Caco-2 (cell line): Measurements from ENCODE around the gene TMEM45B. TPM values are rescaled to one million over a fixed set of nuclear protein-coding genes. Genes with fewer than 3 reads are reported as not detected.
"Not testable (repeated sequence)": the region's sequence is repeated elsewhere in the genome, so short reads cannot be mapped to it uniquely, and the experiment has no call there.

Experiments
- BruUV-seq: library from RNA; stranded (reverse); fragments of 400-500 nt; replicated peaks from 2 replicates; lab custom pipeline; 2021; lab: Mats Ljungman, UMichigan
- CTCF ChIA-PET: fragments of 300-600 bp; sonication (Branson Sonifier 250); formaldehyde crosslinking; loops from one replicate; lab custom pipeline; 2022; ENCODE audit warnings: antibody characterized with exemption; lab: Charles Lee
- POLR2A ChIA-PET: fragments of 300-600 bp; sonication (Branson Sonifier 250); formaldehyde crosslinking; loops from one replicate; lab custom pipeline; 2022; ENCODE audit warnings: antibody characterized with exemption; lab: Charles Lee
- DNase-seq, 2 experiments: peaks; one replicate each; pipeline versions ENCODE4 v3.0.0 to v3.0.0-alpha.2; 2020 to 2022
- H3K27me3 ChIP-seq: replicated peaks from 2 replicates; pipeline ENCODE4 v1.6.0; 2011; ENCODE audit warnings: low read length; ENCODE audit not compliant: control insufficient read depth, insufficient read depth
- H3K36me3 ChIP-seq: 2 replicates; pipeline ENCODE4 v1.5.1; 2011; ENCODE audit warnings: low read length; ENCODE audit not compliant: control insufficient read depth, insufficient read depth
- H3K4me1 ChIP-seq: fragments of 250-450 bp; sonication (Bioruptor Pico); 2 replicates; pipeline ENCODE4 v1.5.1; 2020; ENCODE audit warnings: mild to moderate bottlenecking
- H3K4me3 ChIP-seq: 2 replicates; pipeline ENCODE4 v1.5.1; 2011; ENCODE audit warnings: low read depth, mild to moderate bottlenecking, control low read depth, low read length
- H3K9me3 ChIP-seq: fragments of 250-450 bp; sonication (Bioruptor Pico); 2 replicates; pipeline ENCODE4 v1.5.1; 2020; ENCODE audit warnings: mild to moderate bottlenecking, moderate library complexity
- H3K27ac Mint-ChIP-seq: one replicate; pipeline ENCODE4 v1.8.0; 2022; ENCODE audit warnings: mixed read lengths; ENCODE audit not compliant: unreplicated experiment
- H3K27me3 Mint-ChIP-seq: one replicate; pipeline ENCODE4 v1.8.0; 2022; ENCODE audit warnings: mixed read lengths; ENCODE audit not compliant: insufficient read depth, unreplicated experiment
- H3K36me3 Mint-ChIP-seq: one replicate; pipeline ENCODE4 v1.8.0; 2022; ENCODE audit warnings: mild to moderate bottlenecking, mixed read lengths; ENCODE audit not compliant: insufficient read depth, unreplicated experiment
- H3K4me1 Mint-ChIP-seq: one replicate; pipeline ENCODE4 v1.8.0; 2022; ENCODE audit warnings: low read depth, mixed read lengths; ENCODE audit not compliant: unreplicated experiment
- H3K4me3 Mint-ChIP-seq: one replicate; pipeline ENCODE4 v1.8.0; 2022; ENCODE audit warnings: mild to moderate bottlenecking, moderate library complexity, mixed read lengths; ENCODE audit not compliant: unreplicated experiment
- H3K9me3 Mint-ChIP-seq: one replicate; pipeline ENCODE4 v1.8.0; 2022; ENCODE audit warnings: mixed read lengths; ENCODE audit not compliant: unreplicated experiment
- intact Hi-C: fragments of 100-400 bp; cut with micrococcal nuclease; formaldehyde crosslinking; loops from one replicate; pipeline ENCODE4 v1.10.0; 2022; ENCODE audit not compliant: unreplicated experiment
- total RNA-seq: library from RNA; stranded (reverse); gene quantifications from 2 replicates; pipeline ENCODE4 v1.2.3, GENCODE V29; 2022
- TF ChIP-seq, protein P1 (sequence below), 2 experiments: fragments of 200-600 bp in 1 of 2; IDR thresholded peaks; 1 replicate in 1 of 2; 2 replicates in 1 of 2; pipeline versions ENCODE4 v1.5.1 to v1.8.0; 2011 to 2022; ENCODE audit warnings: antibody characterized with exemption in 1 of 2, control low read depth in 1 of 2, inconsistent platforms in 1 of 2, low read depth in 1 of 2, low read length in 1 of 2, mild to moderate bottlenecking in 1 of 2, moderate library complexity in 1 of 2; ENCODE audit not compliant: insufficient read depth in 1 of 2, severe bottlenecking in 1 of 2, unreplicated experiment in 1 of 2

Gene TMEM45B
- total RNA-seq, 1 experiment from 2014 or later, result 60.0 TPM

DNA sequence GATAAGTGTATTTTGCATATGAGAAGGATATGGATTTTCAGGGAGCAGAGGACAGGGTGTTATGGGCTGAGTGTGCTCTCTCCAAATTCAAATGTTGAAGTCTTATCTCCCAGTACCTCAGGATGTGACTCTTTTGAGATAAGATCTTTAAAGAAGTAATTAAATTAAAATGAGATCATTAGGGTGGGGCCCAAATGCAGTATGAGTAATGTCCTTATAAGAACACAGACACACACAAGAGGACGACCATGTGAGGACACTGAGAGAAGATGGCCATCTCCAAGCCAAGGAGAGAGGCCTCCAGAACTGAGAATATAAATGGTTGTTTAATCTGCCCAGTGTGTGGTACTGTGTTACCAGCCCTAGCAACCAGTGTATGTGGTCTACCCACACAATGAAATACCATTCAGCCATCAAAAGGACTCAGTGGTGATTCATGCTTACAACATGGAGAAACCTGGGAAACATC, 20.8 kb downstream of the TMEM45B start:
- H3K9me3 Mint-ChIP-seq, intact Hi-C loops, H3K4me3 Mint-ChIP-seq, H3K27me3 ChIP-seq, H3K36me3 ChIP-seq, POLR2A ChIA-PET, CTCF ChIA-PET, H3K27ac Mint-ChIP-seq, H3K9me3 ChIP-seq, H3K4me1 ChIP-seq, H3K4me3 ChIP-seq, H3K27me3 Mint-ChIP-seq, BruUV-seq: not testable (repeated sequence)
- Mint-ChIP-seq H3K4me1 (peaks cover 15% of the 10 kb centered on the region), H3K36me3 (peaks cover 11% of the 10 kb centered on the region)
- peak in 1 of 2 experiments; percentile 15 for DNase-seq

DNA sequence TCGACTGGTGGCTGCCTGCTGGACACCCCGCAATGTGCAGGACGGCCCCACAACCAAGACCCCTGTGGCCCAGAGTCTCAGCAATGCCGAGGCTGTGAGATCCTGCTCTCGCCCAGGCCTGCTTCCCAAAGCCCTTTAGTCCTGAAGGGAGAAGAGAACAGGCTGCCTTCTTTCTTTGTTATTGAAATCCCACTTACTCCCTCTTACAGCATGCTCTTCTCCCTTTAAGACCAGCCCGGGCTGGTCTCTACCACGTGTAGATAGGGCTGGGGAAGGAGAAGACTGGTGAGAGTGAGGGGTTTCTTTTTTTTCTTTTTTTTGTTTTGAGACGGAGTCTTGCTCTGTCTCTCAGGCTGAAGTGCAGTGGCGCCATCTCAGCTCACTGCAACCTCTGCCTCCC, 21.3 kb downstream of the TMEM45B start:
- Histone ChIP-seq H3K36me3 (no peaks in the 10 kb centered on the region), H3K9me3 (no peaks in the 10 kb centered on the region), H3K27me3 (no peaks in the 10 kb centered on the region), H3K4me3 (no peak overlapping the region), H3K4me1 (no peaks in the 10 kb centered on the region)
- peak in 1 of 2 experiments; percentile 6 for DNase-seq
- Mint-ChIP-seq H3K4me1 (peaks cover 15% of the 10 kb centered on the region), H3K36me3 (peaks cover 11% of the 10 kb centered on the region), H3K27me3 (no peaks in the 10 kb centered on the region), H3K27ac (no peak overlapping the region), H3K9me3 (no peaks in the 10 kb centered on the region), H3K4me3 (no peak overlapping the region)
- TF ChIP-seq, protein P1, sequence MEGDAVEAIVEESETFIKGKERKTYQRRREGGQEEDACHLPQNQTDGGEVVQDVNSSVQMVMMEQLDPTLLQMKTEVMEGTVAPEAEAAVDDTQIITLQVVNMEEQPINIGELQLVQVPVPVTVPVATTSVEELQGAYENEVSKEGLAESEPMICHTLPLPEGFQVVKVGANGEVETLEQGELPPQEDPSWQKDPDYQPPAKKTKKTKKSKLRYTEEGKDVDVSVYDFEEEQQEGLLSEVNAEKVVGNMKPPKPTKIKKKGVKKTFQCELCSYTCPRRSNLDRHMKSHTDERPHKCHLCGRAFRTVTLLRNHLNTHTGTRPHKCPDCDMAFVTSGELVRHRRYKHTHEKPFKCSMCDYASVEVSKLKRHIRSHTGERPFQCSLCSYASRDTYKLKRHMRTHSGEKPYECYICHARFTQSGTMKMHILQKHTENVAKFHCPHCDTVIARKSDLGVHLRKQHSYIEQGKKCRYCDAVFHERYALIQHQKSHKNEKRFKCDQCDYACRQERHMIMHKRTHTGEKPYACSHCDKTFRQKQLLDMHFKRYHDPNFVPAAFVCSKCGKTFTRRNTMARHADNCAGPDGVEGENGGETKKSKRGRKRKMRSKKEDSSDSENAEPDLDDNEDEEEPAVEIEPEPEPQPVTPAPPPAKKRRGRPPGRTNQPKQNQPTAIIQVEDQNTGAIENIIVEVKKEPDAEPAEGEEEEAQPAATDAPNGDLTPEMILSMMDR (IDR thresholded peaks at IDR 0.05; ENCODE audit: insufficient read depth in 1 of 2, low read depth in 1 of 2, low read length in 1 of 2, severe bottlenecking in 1 of 2, unreplicated experiment in 1 of 2), result no peak
- CTCF ChIA-PET, result interaction anchor here (0.7 kb wide), 1 partner anchor 78 kb away, joined by 3 read pairs; no protein-coding TSS in a partner anchor
- POLR2A ChIA-PET, result no interaction called here
- intact Hi-C loops, result no loop called here
- BruUV-seq, result no TSS peak

DNA sequence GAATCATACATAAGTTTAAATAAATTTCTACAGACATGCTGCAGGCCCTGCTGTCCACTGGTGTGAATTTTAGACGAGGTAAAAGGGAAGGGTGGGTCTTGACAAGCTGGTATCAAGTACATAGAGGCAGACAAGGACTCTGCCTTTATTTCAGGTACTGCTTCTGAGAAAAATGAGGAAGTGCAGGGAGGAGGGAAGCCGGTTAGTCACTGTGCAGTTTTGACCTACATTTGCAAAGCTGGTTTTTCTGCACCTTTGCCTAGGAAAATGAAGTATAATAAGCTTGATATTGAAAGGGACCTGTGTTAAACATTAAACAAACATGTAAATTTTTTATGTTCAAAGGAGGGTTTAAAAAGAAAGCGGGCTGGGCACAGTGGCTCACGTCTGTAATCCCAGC, 24.6 kb downstream of the TMEM45B start:
- no peaks in the 10 kb centered on the region for H3K36me3 ChIP-seq
- Mint-ChIP-seq H3K9me3 (no peaks in the 10 kb centered on the region), H3K36me3 (no peaks in the 10 kb centered on the region), H3K27ac (no peak overlapping the region), H3K27me3 (no peaks in the 10 kb centered on the region), H3K4me3 (no peak overlapping the region), H3K4me1 (peaks cover 26% of the 10 kb centered on the region)
- H3K9me3 ChIP-seq, result no peaks in the 10 kb centered on the region
- intact Hi-C loops, result no loop called here
- H3K4me3 ChIP-seq, result no peak overlapping the region
- DNase-seq, result peak in 1 of 2 experiments; percentile 9
- H3K4me1 ChIP-seq, result peaks cover 8% of the 10 kb centered on the region
- ChIA-PET POLR2A (no interaction called here), CTCF (interaction anchor here (0.6 kb wide), 1 partner anchor 162 kb away, joined by 13 read pairs; the partner anchor contains the start of gene PRDM10)
- TF ChIP-seq, protein P1 (IDR thresholded peaks at IDR 0.05; ENCODE audit: insufficient read depth in 1 of 2, low read depth in 1 of 2, low read length in 1 of 2, severe bottlenecking in 1 of 2, unreplicated experiment in 1 of 2), result no peak
- no peaks in the 10 kb centered on the region for H3K27me3 ChIP-seq
- BruUV-seq, result no TSS peak
